HG03196 (cell line): ENCODE data around the gene CRTC1.

Experiments
- ATAC-seq: cut with Tn5 transposase; IDR thresholded peaks from one replicate; pipeline ENCODE4 v1.9.1; 2021; ENCODE audit not compliant: unreplicated experiment

Gene CRTC1

DNA sequence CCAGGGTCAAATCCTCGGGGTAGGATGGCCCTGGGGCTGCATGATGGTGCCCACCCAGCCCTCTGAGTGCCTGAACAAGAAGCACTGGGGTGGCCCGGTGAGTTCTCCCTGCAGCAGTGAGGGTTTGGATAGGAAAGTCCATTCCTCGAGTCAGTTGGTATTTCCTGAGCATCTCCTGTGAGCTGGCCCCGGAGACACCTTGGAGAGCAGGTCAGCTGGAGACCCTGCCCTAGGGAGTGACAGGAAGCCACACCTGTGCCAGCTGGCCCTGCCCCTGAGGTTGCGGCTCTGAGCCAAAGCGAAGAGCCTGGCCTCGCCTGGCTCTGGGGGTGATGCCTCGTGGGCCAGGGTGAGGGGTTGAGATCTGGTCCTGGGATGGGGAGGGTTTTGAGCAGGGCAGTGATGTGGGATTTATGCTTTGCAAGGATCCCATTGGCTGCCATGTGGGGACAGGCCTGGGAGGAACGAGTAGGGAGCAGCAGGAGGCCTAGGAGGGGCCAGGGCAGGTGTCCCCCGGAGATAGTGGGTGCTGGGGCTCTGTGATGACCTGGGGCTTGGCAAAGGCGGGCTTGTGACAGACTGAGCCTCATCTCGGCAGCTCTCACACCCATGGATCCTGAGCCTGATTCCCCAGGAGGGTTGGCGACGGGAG is 16.0 kb downstream of the CRTC1 start:
- no peak for ATAC-seq

DNA sequence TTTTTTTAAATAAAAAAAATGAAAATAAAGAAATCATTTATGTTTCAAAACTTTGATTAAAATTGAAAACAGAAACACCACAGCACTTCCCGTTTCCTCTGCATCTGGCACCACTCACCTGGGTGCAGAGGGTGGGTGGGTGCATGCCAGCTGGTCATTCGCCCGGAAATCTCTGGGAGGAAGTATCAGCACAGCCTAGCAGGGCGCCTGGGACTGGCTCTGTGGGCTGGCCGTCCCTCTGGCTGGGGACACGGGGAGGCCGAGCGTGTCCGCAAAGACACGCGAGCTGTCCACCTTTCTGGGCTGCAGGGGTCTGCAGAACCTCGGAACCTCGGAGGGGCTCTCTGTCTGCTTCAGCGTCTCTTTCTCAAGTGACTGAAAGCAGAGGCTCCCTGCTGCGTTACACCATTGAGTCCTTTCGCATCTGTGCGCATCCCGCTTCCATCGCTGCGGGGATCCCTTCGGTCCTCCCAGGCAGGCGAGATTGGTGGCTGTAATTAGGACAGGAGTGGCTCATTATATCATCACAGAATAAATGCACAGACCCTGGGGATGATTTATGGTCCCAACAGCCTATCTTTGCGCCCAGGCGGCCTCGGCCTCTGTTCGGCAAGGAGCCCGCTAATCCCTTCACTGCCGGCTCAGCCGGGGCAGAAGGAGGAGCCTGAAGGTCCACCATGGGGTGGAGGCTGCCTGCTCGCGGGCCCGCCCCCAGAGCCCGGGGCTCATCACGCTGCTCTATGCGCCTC is 17.2 kb downstream of the CRTC1 start:
- ATAC-seq = peak; percentile 48

- ATAC-seq = peak; percentile 18
Observed at GRCh38 chr19:18701250-18701608, 17.7 kb downstream of the CRTC1 start.

GRCh38 chr19:18704054-18704453 is 20.6 kb downstream of the CRTC1 start:
- ATAC-seq = no peak

DNA sequence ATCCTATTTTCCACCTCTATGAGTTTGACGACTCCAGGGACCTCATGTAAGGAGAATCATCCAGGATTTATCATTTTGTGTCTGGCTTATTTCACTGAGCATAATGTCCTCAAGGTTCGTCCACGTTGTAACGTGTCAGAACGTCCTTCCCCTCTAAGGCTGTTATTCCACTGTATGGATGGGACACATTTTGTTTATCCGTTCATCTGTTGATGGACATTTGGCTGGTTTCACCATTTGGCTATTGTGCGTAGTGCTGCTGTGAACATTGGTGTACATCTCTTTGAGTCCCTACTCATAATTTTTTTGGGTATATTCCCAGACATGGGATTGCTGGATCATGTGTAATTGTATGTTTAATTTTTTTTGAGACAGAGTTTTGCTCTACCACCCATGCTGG is 21.5 kb downstream of the CRTC1 start:
- no peak for ATAC-seq

DNA sequence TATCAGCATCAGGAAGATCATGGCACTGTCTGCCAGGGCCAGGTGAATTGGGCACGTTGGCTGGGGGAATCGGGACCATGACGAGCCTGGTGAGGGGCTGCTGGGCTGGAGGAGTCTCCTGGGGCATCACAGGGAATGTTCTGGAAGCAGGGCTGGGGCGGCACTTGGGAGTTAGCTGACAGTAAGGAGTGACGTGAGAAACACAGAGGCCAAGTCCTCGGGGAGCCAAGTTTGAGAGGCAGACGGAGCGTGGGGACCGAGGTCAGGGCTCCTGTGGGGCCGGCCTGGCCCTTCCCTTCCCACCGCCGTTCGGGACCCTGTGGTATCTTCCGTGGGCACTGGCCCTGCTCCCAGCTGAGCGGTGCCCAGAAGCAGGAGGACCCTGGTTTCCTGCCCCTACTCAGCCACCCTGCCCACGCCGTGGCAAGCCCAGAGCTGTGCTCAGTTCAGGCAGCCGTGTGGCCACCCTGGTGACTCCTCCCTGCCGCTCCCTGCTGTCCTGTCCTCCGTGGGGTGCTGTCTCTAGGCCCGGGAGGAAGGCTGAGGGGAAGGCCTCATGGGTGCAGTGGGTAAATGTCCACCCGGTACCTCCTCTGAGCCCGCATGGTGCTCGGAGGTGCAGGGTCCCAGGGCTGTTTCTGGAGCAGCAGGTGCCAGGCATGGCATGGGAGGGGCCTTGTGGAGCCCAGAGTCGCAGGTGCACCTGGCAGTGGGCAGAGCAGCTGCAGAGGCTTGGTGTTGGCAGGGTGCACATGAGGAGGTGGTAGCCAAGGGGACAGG is 25.2 kb downstream of the CRTC1 start:
- no peak for ATAC-seq

DNA sequence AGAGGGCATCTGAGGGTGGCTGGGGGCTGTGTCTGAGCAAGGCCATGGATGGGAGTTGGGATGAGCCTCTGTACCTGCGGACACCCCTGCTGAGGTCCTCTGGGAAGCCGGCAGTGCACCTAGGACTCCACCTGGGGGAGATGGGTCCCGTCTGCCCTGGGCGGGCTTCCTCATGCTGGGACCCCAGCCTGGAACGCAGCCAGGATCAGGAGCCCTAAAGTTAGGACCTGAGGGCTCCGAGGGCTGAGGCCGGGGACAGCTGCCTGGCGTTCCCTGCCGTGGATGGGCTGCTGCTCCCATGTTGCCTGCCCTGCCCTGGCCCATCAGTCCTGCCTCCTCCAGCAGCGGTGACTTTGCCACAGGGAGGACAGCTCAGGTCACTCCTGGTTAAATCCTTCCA is 26.1 kb downstream of the CRTC1 start:
- ATAC-seq = no peak

DNA sequence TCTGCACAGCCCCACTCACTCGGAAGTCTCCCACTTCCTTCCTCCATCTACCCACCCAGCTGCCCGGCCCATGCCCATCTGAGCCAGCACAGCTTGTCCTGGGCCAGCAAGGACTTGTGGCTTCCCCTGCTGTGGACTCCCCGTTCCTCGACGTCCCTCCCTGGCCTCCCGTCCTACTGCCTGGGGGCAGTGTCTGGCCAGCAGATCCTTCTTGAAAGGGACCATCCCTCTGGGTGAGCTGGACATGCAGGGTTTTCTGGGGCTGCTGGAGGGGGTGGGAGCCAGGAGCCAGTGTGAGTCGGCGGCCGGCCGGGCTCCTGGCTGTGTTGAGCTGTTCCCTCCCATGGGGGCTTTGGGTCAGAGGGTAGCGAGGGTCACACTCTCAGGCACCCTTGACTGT is 26.7 kb downstream of the CRTC1 start:
- no peak for ATAC-seq

GRCh38 chr19:18710996-18711751 is 27.7 kb downstream of the CRTC1 start:
- ATAC-seq = no peak

DNA sequence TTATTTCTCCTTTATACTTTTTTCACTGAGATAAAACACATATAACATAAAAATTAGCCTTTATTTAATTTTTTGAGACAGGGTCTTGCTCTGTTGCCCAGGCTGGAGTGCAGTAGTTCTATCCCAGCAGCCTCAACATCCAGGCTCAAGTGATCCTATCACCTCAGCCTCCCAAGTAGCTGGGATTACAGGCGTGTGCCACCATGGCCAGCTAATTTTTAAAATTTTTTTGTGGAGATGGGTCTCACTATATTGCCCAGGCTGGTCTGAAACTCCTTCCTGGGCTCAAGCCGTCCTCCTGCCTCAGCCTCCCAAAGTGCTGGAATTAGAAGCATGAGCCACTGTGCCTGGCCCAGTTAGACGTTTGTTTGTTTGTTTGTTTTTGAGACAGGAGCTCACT is 28.4 kb downstream of the CRTC1 start:
- ATAC-seq = no peak

- no peak for ATAC-seq
Observed at GRCh38 chr19:18712981-18713380, 29.5 kb downstream of the CRTC1 start.

GRCh38 chr19:18713550-18714117 is 30.2 kb downstream of the CRTC1 start:
- no peak for ATAC-seq

DNA sequence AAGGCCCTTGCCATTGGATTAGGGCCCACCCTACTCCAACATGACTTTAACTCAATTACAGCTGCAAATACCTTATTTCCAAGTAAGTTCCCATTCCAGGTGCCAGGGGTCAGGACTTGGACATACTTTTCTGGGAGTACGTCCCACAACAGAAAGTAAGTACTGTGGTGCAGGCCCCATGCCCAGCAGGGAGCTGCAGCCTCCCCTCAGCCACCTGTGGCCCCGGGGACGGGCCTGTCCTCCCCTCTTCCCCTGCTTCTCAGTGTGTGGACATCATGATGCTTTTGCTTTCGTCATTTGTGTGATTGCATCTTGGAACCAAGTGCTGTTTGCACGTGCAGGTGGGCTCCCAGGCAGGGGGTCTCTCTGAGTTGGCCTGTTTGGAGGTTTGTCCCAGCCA is 31.9 kb downstream of the CRTC1 start:
- no peak for ATAC-seq

GRCh38 chr19:18716857-18717256 is 33.4 kb downstream of the CRTC1 start:
- no peak for ATAC-seq

DNA sequence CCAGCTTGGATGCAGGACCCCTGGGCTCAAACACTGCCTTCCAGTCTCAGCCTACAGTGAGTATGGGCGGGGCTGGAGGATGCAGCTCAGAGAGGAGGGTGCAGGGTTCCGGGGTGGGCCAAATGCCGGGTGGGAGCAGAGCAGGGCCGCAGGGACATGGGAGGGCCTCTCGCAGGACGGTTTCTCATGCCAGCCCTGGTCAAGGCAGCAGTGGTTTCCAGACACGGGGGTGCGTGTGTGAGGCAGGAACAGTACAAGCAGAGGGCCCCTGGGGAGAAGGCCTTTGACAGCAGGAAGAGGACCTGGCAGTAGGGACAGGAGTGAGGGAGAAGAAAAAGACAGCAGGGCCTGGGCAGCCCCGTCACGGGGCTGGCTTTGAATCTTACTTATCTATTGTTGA is 34.1 kb downstream of the CRTC1 start:
- no peak for ATAC-seq

- no peak for ATAC-seq
Observed at GRCh38 chr19:18718015-18718526, 34.6 kb downstream of the CRTC1 start.

- ATAC-seq = no peak
Observed at GRCh38 chr19:18718846-18719458, 35.5 kb downstream of the CRTC1 start.

DNA sequence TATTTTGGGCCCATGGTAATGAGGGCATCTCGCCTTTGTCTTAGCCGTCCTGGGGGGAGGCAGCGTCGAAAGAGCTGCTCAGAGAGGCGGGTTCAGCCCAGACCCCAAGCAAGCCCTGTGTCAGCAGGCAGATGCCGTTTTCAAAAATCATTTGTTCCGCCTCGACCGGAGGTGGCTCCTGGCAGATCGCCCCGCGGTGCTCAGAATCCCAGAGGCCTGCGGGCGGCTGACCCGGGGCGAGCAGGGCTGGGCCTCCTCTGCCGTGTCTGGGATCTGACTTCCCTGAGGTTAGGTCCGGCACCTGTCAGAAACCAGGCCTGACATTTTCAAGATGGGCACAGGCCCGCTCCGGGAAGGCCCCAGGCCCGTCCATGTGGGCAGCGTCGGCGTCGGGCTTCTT is 36.1 kb downstream of the CRTC1 start:
- no peak for ATAC-seq

- no peak for ATAC-seq
Observed at GRCh38 chr19:18723871-18724377, 40.4 kb downstream of the CRTC1 start.
